ENCODE data around the gene POLR1B. TPM values are rescaled to one million over a fixed set of nuclear protein-coding genes. Genes with fewer than 3 reads are reported as not detected.

Gene POLR1B
- total RNA-seq, 4 donors from 2014 or later: 6.0 to 24.1 (median 14.8) TPM

GRCh38 chr2:112539306-112539705, 3.0 kb upstream of the POLR1B start:
- H3K9me3 ChIP-seq: no peaks in the 10 kb centered on the region
- no peak for DNase-seq
- intact Hi-C loops (cut with DNase I; ENCODE audit: low total_unique reads): no loop called here
- WGBS, 2 donors (ENCODE audit: low coverage in 1 of 2): 74 to 83% methylated on average over 2 of the region's 2 CpGs
- H3K4me1 ChIP-seq: peaks cover 8 to 23% (median 16%) of the 10 kb centered on the region in 4 donors
- TF ChIP-seq POLR2AphosphoS5 (IDR thresholded peaks at IDR 0.05): no peak
- TF ChIP-seq CTCF (IDR thresholded peaks at IDR 0.05): no peak
- no peak for TF ChIP-seq POLR2A (IDR thresholded peaks at IDR 0.05)
- no peak for TF ChIP-seq EP300 (IDR thresholded peaks at IDR 0.05; ENCODE audit: low read depth)
- H3K4me3 ChIP-seq: no peak overlapping the region
- H3K27ac ChIP-seq: no peak overlapping the region
- H3K27me3 ChIP-seq: no peaks in the 10 kb centered on the region
- no peaks in the 10 kb centered on the region for H3K36me3 ChIP-seq
- in situ Hi-C loops (cut with MboI; ENCODE audit: low pct_ligation_motif_present in 1 of 4, low pct_unique_long_range_greater_than_20kb in 1 of 4, low sequenced_read_pairs in 3 of 4): no loop called here

GRCh38 chr2:112540906-112541305, 1.4 kb upstream of the POLR1B start:
- no peaks in the 10 kb centered on the region for H3K27me3 ChIP-seq
- TF ChIP-seq POLR2AphosphoS5 (IDR thresholded peaks at IDR 0.05) (no peak), EP300 (IDR thresholded peaks at IDR 0.05; ENCODE audit: low read depth) (no peak), CTCF (IDR thresholded peaks at IDR 0.05) (no peak), POLR2A (IDR thresholded peaks at IDR 0.05) (no peak)
- no peaks in the 10 kb centered on the region for H3K9me3 ChIP-seq
- no peaks in the 10 kb centered on the region for H3K36me3 ChIP-seq
- in situ Hi-C loops (cut with MboI; ENCODE audit: low pct_ligation_motif_present in 1 of 4, low pct_unique_long_range_greater_than_20kb in 1 of 4, low sequenced_read_pairs in 3 of 4) (no loop called here), intact Hi-C loops (cut with DNase I; ENCODE audit: low total_unique reads) (no loop called here)
- H3K4me3 ChIP-seq: peak overlapping the region in 2 of 4 donors; percentile 81 to 83
- H3K4me1 ChIP-seq: peaks cover 8 to 25% (median 16%) of the 10 kb centered on the region in 4 donors
- no peak for DNase-seq
- WGBS, 2 donors (ENCODE audit: low coverage in 1 of 2): 32 to 47% methylated on average over 2 of the region's 2 CpGs
- H3K27ac ChIP-seq: peak overlapping the region; percentile 88 to 92 (median 90)

GRCh38 chr2:112541315-112542122, 746 bp upstream of the POLR1B start:
- Histone ChIP-seq H3K9me3 (no peaks in the 10 kb centered on the region), H3K4me3 (peak overlapping the region; percentile 70 to 83 (median 81)), H3K27ac (peak overlapping the region; percentile 88 to 92 (median 90)), H3K27me3 (no peaks in the 10 kb centered on the region), H3K36me3 (no peaks in the 10 kb centered on the region), H3K4me1 (peaks cover 8 to 25% (median 16%) of the 10 kb centered on the region in 4 donors)
- 0 to 15% methylated on average over 3 to 34 of the region's 34 CpGs for WGBS, 2 donors (ENCODE audit: low coverage in 1 of 2)
- no peak for TF ChIP-seq CTCF (IDR thresholded peaks at IDR 0.05)
- TF ChIP-seq POLR2A (IDR thresholded peaks at IDR 0.05): peak; percentile 58
- peak in 2 of 3 donors; percentile 29 to 53 for TF ChIP-seq POLR2AphosphoS5 (IDR thresholded peaks at IDR 0.05)
- TF ChIP-seq EP300 (IDR thresholded peaks at IDR 0.05; ENCODE audit: low read depth): no peak
- in situ Hi-C loops (cut with MboI; ENCODE audit: low pct_ligation_motif_present in 1 of 4, low pct_unique_long_range_greater_than_20kb in 1 of 4, low sequenced_read_pairs in 3 of 4) (no loop called here), intact Hi-C loops (cut with DNase I; ENCODE audit: low total_unique reads) (no loop called here)
- DNase-seq: peak; percentile 67

- Histone ChIP-seq H3K4me1 (peaks cover 8 to 25% (median 16%) of the 10 kb centered on the region in 4 donors), H3K9me3 (no peaks in the 10 kb centered on the region), H3K36me3 (peaks cover 0 to 8% (median 3%) of the 10 kb centered on the region in 4 donors), H3K4me3 (peak overlapping the region; percentile 70 to 83 (median 81)), H3K27ac (peak overlapping the region in 3 of 4 donors; percentile 88 to 91 (median 88)), H3K27me3 (no peaks in the 10 kb centered on the region)
- 3 to 4% methylated on average over 13 to 18 of the region's 18 CpGs for WGBS, 2 donors (ENCODE audit: low coverage in 1 of 2)
- in situ Hi-C loops (cut with MboI; ENCODE audit: low pct_ligation_motif_present in 1 of 4, low pct_unique_long_range_greater_than_20kb in 1 of 4, low sequenced_read_pairs in 3 of 4) (no loop called here), intact Hi-C loops (cut with DNase I; ENCODE audit: low total_unique reads) (no loop called here)
- no peak for TF ChIP-seq CTCF (IDR thresholded peaks at IDR 0.05)
- no peak for TF ChIP-seq EP300 (IDR thresholded peaks at IDR 0.05; ENCODE audit: low read depth)
- TF ChIP-seq POLR2A (IDR thresholded peaks at IDR 0.05): no peak
- no peak for TF ChIP-seq POLR2AphosphoS5 (IDR thresholded peaks at IDR 0.05)
- DNase-seq: no peak
Measured at GRCh38 chr2:112542984-112543661, 858 bp downstream of the POLR1B start.

All from transverse colon (tissue), 4 donors.